Heart right ventricle (tissue), 16 donors: Measurements from ENCODE around the gene LRRC27. TPM values are rescaled to one million over a fixed set of nuclear protein-coding genes. Genes with fewer than 3 reads are reported as not detected.

Source experiments
- ATAC-seq, 8 donors: fragments of 200-7000 bp; cut with Tn5 transposase; one replicate each; pipeline ENCODE4 v1.9.1; 2020; ENCODE audit warnings: mild to moderate bottlenecking in 8 of 8, moderate library complexity in 8 of 8, moderate number of reproducible peaks in 1 of 8
- DNase-seq, 2 donors: peaks; one replicate each; pipeline ENCODE4 v3.0.0-alpha.2; 2020
- H3K27ac ChIP-seq, 10 donors: fragments of 200-600 bp; sonication (generic) in 2 of 10; one replicate each; pipeline versions ENCODE4 v1.5.0 to v1.8.0; 2020 to 2022; ENCODE audit warnings: mild to moderate bottlenecking in 3 of 10
- H3K27me3 ChIP-seq, 7 donors: fragments of 200-600 bp; one replicate each; pipeline ENCODE4 v1.8.0; 2021 to 2022; ENCODE audit warnings: mild to moderate bottlenecking in 2 of 7
- H3K36me3 ChIP-seq, 9 donors: fragments of 200-600 bp; sonication (generic) in 1 of 9; one replicate each; pipeline versions ENCODE4 v1.5.0 to v1.8.0; 2020 to 2022; ENCODE audit warnings: mild to moderate bottlenecking in 2 of 9
- H3K4me1 ChIP-seq, 9 donors: fragments of 200-600 bp; sonication (generic) in 1 of 9; one replicate each; pipeline versions ENCODE4 v1.5.0 to v1.8.0; 2020 to 2022; ENCODE audit warnings: mild to moderate bottlenecking in 4 of 9
- H3K4me3 ChIP-seq, 10 donors: fragments of 200-600 bp; sonication (generic) in 2 of 10; one replicate each; pipeline versions ENCODE4 v1.5.0 to v1.8.0; 2020 to 2022; ENCODE audit warnings: mild to moderate bottlenecking in 7 of 10, moderate library complexity in 2 of 10
- H3K9me3 ChIP-seq, 11 donors: fragments of 200-600 bp in 10 of 11; sonication (generic) in 2 of 11; one replicate each; pipeline versions ENCODE4 v1.5.0 to v1.8.0; 2013 to 2022; ENCODE audit warnings: mild to moderate bottlenecking in 2 of 11, control low read depth in 1 of 11, moderate library complexity in 1 of 11
- CTCF ChIP-seq, 9 donors: fragments of 200-600 bp; sonication (generic) in 2 of 9; IDR thresholded peaks; one replicate each; pipeline versions ENCODE4 v1.5.0 to v1.8.0; 2021 to 2022; ENCODE audit warnings: antibody characterized with exemption in 9 of 9, mild to moderate bottlenecking in 5 of 9, moderate library complexity in 1 of 9
- WGBS, 2 donors: extraction: QIAGEN DNeasy Blood & Tissue Kit; methylation state at CpG; one replicate each; pipeline ENCODE4 v1.1.7; 2013; ENCODE audit warnings: inconsistent platforms in 1 of 2; 5-methylcytosine and 5-hydroxymethylcytosine counted together
- intact Hi-C, 10 donors: fragments of 100-400 bp; cut with DNase I; formaldehyde crosslinking; loops; one replicate each; pipeline versions ENCODE4 v1.11.1 to v1.14.2; 2022
- polyA plus RNA-seq, 2 donors: library from polyadenylated mRNA; stranded (reverse); fragments of 200-250 nt; gene quantifications; one replicate each; pipeline ENCODE4 v1.2.3, GENCODE V29; 2013
- total RNA-seq, 10 donors: library from RNA; stranded (reverse); fragmentation: NEBNext Ultra II Directional in 3 of 10; extraction: Animal tissue kit (Norgen Biotek cat#: 25700) in 3 of 10; gene quantifications; one replicate each; pipeline versions ENCODE4 v1.2.1 to v1.2.4, GENCODE V29; 2021 to 2023
- donor health status: Arrhythmogenic right ventricular cardiomyopathy.
- donor health status: ischemic (EF 13 %, LVEDD 7.1; RV severe dilation, severe dysfunction).
- donor health status: healthy with polysubstance abuse.
- donor health status: DM: no; HTN: yes; CAD: no.
- donor health status: DM: no; HTN: no; CAD: no.
- donor health status: ischemic (EF 25% LVEDD 6.9; RV normal size, moderate dysfunction).
- donor health status: ischemic (EF 25% LVEDD 5.7; RV mildly dilated, moderate dysfunction).
- donor health status: healthy.
- donor health status: DM: yes; HTN: yes; CAD: no.
- donor health status: Ischemic cardiomyopathy.
- donor health status: ischemic (EF 35%, LVEDD 5.7; RV mildly dilated, moderate dysfunction).
- donor health status: nonischemic (EF 11% LVEDD 7.7; RV severe dilation, severe dysfunction).
- donor health status: DM: yes; HTN: yes; CAD: no.
- donor health status: PGD.
- donor health status: ischemic (EF 29% LVEDD 5.4; RV normal size, mild dysfunction).
- donor health status: nonischemic (EF 23%, LVEDD 6.1; RV moderate dilation, normal function).

LRRC27 gene
- total and polyA plus RNA-seq, 12 donors = 3.0 to 8.1 (median 4.7) TPM

GRCh38 chr10:132326344-132326889 is 5.6 kb upstream of the LRRC27 start:
- no peaks in the 10 kb centered on the region for H3K9me3 ChIP-seq
- H3K4me1 ChIP-seq = peaks cover 0 to 50% (median 30%) of the 10 kb centered on the region in 9 donors
- no peak for TF ChIP-seq CTCF (IDR thresholded peaks at IDR 0.05)
- H3K27ac ChIP-seq = no peak overlapping the region
- DNase-seq (no peak), ATAC-seq (no peak)
- no peak overlapping the region for H3K4me3 ChIP-seq
- H3K27me3 ChIP-seq = no peaks in the 10 kb centered on the region
- intact Hi-C loops = no loop called here
- 87 to 91% methylated on average over 11 of the region's 11 CpGs for WGBS, 2 donors
- peaks cover 0 to 14% (median 0%) of the 10 kb centered on the region in 9 donors for H3K36me3 ChIP-seq

GRCh38 chr10:132326925-132327324 is 5.1 kb upstream of the LRRC27 start:
- Histone ChIP-seq H3K9me3 (no peaks in the 10 kb centered on the region), H3K27me3 (no peaks in the 10 kb centered on the region), H3K4me1 (peaks cover 0 to 50% (median 31%) of the 10 kb centered on the region in 9 donors), H3K4me3 (no peak overlapping the region), H3K36me3 (peaks cover 0 to 14% (median 0%) of the 10 kb centered on the region in 9 donors), H3K27ac (no peak overlapping the region)
- WGBS, 2 donors = 81 to 86% methylated on average over 4 of the region's 4 CpGs
- TF ChIP-seq CTCF (IDR thresholded peaks at IDR 0.05) = no peak
- no peak for DNase-seq
- ATAC-seq = no peak
- intact Hi-C loops = no loop called here

GRCh38 chr10:132328106-132328505 is 3.9 kb upstream of the LRRC27 start:
- no peak for TF ChIP-seq CTCF (IDR thresholded peaks at IDR 0.05)
- Histone ChIP-seq H3K4me1 (peaks cover 5 to 57% (median 41%) of the 10 kb centered on the region in 9 donors), H3K4me3 (no peak overlapping the region), H3K36me3 (peaks cover 0 to 14% (median 0%) of the 10 kb centered on the region in 9 donors), H3K9me3 (no peaks in the 10 kb centered on the region), H3K27me3 (no peaks in the 10 kb centered on the region), H3K27ac (peak overlapping the region in 2 of 10 donors; percentile 7 to 16)
- intact Hi-C loops = no loop called here
- 92% methylated on average over 9 of the region's 9 CpGs for WGBS, 2 donors
- no peak for ATAC-seq
- DNase-seq = no peak

- no peaks in the 10 kb centered on the region for H3K27me3 ChIP-seq
- peak overlapping the region in 1 of 10 donors; percentile 71 for H3K4me3 ChIP-seq
- H3K9me3 ChIP-seq = no peaks in the 10 kb centered on the region
- peaks cover 0 to 11% (median 0%) of the 10 kb centered on the region in 9 donors for H3K36me3 ChIP-seq
- WGBS, 2 donors = 50 to 54% methylated on average over 8 of the region's 8 CpGs
- peaks cover 5 to 58% (median 42%) of the 10 kb centered on the region in 9 donors for H3K4me1 ChIP-seq
- peak; percentile 33 to 64 for DNase-seq
- intact Hi-C loops = no loop called here
- H3K27ac ChIP-seq = peak overlapping the region in 5 of 10 donors; percentile 7 to 90 (median 22)
- TF ChIP-seq CTCF (IDR thresholded peaks at IDR 0.05) = no peak
- ATAC-seq = peak in 2 of 8 donors; percentile 8 to 14
These were observed 3.3 kb upstream of the LRRC27 start for GRCh38 chr10:132328738-132329137.
